K562 treated with DMSO at 1 percent for 24 hours (cell line): Measurements from ENCODE around the gene INPP1. TPM values are rescaled to one million over a fixed set of nuclear protein-coding genes. Genes with fewer than 3 reads are reported as not detected.

ENCODE experiments used
- total RNA-seq: library from RNA; unstranded; fragments of 300-600 nt; gene quantifications from 2 replicates; pipeline ENCODE4 v1.2.3, GENCODE V29; 2022; ENCODE audit warnings: low read depth; ENCODE audit not compliant: insufficient read depth

The INPP1 gene
- 1.7 and 3.7 TPM in 2 replicates for total RNA-seq

GRCh38 chr2:190343536-190344275 is at the start of gene INPP1:
TSS of gene INPP1 (plus strand) at chr2:190343589. CDS start at chr2:190360103, 16,514 bp downstream.

DNA sequence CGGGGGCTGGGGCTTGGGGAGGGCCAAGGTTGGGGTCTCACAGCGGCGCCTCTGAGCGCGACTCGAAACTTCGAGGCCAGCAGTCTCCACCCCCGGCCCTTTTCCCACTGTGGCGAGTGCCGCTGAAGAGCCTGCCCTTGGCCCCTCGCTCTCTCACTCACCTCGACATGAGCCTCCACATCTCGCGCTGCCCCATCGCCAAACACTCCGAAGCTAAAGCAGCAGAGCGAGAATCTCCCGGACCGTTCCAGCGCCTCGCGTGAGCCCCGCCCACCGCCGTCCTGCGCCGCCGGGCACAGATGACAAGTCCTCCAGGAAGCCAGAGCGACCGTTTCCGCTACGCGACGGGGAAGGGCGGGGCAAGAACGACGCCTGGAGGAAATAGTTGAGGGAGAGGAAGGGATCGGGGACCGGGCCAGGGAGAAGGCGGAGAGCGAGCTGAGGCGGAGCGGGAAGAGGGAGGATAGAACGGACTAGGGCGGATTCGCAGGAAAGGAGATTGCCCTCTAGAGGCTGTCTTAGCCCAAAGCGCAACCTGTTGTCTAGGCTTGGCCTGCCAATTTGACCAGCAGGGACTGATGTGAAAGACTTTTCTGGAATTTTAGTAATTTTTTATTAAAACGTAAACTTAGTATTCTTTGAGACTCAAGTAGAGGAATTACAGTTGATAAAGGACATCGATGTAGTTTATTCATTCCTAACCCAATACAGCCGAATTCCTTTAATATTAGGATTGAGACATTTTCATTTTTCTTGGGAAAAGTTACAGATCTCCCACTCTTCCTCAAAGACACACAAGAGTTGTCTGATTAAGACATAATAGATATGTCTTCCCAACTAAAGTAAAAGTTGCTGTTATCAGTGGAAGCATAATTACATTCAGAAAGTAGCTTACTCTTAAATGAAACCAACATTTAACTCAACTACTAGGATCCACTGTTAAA is 23.6 kb upstream of the INPP1 start, which contains the start of gene HIBCH:
Gene HIBCH, minus strand, starts transcription at position 272 of the 944 bp plus-strand sequence. Its CDS starts 76 bp downstream, at position 196.

GRCh38 chr2:190407662-190408537 is 64.5 kb downstream of the INPP1 start, which contains the start of gene MFSD6:
TSS of gene MFSD6 (plus strand) at chr2:190408355. CDS start at chr2:190436030, 27,675 bp downstream.

Other genes with a start within 250 kb of the INPP1 start
- 10.3 and 14.2 TPM in 2 replicates for gene HIBCH, start 23.8 kb upstream of the INPP1 start, total RNA-seq
- 11.9 TPM in 2 replicates for gene MFSD6, start 64.8 kb downstream of the INPP1 start, total RNA-seq
- 1.7 and 2.2 TPM in 2 replicates for gene NEMP2, start 191.1 kb downstream of the INPP1 start, total RNA-seq